ENCODE measurements around the gene ADD1.
"Not testable (repeated sequence)": the region's sequence is repeated elsewhere in the genome, so short reads cannot be mapped to it uniquely, and the experiment has no call there.

The ADD1 gene

DNA sequence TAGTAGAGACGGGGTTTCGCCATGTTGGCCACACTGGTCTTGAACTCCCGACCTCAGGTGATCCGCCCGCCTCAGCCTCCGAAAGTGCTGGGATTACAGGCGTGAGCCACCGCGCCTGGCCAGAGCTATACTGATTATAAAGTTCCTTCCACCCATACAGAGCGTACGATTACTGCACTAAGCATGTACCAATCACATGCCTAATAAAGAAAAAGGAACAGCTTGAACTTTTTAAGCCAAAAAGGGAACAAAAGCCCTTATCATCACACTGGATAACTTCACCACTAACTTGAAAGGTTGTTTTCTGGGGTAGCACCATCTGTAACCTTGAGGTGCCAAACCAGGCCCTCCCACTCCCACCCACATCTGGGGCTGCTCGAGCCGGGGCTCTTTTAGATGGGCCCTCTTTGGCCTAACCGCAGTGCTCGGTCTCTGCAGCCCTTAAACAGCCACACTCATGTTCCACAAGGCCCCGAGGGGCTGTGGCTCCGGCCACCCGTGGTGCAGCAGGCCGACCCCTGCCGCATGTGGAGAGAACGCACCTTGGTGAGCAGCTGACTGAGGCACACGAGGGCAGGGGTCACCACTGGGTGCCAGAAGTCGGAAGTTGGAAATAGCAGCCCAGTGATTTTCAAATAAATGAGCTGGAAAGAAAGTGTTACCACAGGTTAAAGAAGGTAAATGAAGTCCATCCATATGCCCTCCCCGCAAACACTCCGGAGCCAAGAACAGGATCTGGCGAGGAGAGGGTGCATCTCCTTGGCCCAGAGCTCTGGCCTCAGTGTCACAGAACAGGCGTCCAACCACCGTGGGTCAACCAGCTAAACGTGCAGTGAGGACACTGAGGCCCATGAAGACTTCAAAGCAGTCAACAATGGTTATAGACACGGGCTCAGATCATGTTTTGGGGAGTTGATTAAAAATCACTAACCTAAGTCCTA lies 101.2 kb downstream of the ADD1 start:
- Histone ChIP-seq H3K27ac (ENCODE audit: low read length) (no peak overlapping the region), H3K9me3 (ENCODE audit: control insufficient read depth in 2 of 2, low read length in 2 of 2) (no peaks in the 10 kb centered on the region), H3K4me1 (ENCODE audit: control insufficient read depth, insufficient read depth, low read length) (no peaks in the 10 kb centered on the region), H3K27me3 (ENCODE audit: control insufficient read depth in 1 of 2, insufficient read depth in 2 of 2, low read length in 2 of 2) (no peaks in the 10 kb centered on the region), H3K4me3 (ENCODE audit: low read length in 2 of 2) (no peak overlapping the region), H3K9ac (ENCODE audit: low read length in 2 of 2) (no peak overlapping the region), H3K36me3 (ENCODE audit: control insufficient read depth in 2 of 2, insufficient read depth in 2 of 2, low read length in 2 of 2) (peaks cover 64 to 74% of the 10 kb centered on the region in 2 donors)

DNA sequence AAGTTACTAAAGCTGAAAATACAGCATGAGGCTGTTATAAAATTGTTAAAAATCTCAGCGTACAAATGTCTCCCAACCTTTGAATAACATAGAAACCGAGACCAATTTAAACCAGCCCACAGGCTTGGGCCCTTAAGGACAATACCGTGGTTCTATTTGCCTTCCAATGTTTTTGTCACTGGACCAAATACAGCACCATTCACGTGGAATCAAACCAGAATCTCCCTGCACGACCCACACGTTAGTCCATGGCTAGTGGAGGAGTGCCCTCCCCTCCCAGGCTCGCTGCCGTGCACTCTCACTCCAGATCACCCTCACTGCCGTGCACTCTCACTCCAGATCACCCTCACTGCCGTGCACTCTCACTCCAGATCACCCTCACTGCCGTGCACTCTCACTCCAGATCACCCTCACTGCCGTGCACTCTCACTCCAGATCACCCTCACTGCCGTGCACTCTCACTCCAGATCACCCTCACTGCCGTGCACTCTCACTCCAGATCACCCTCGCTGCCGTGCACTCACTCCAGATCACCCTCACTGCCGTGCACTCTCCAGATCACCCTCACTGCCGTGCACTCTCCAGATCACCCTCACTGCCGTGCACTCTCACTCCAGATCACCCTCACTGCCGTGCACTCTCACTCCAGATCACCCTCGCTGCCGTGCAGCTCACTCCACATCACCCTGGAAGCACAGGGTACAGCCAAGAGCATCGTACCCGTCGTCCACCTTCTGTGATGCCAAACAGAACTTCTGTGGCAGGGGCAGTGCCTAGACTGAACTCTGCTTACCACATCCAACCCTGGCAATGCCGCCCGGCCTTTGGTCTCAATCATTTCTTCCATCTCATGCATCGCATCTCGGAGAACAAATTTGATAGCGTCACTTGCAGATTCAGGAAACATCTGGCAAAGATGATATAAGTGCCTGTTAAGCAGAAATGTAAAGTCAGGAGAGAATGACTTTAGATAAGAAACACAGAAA lies 102.3 kb downstream of the ADD1 start:
- H3K27me3 ChIP-seq (ENCODE audit: control insufficient read depth in 1 of 2, insufficient read depth in 2 of 2, low read length in 2 of 2); H3K9ac ChIP-seq (ENCODE audit: low read length in 2 of 2); H3K4me1 ChIP-seq (ENCODE audit: control insufficient read depth, insufficient read depth, low read length); H3K4me3 ChIP-seq (ENCODE audit: low read length in 2 of 2); H3K9me3 ChIP-seq (ENCODE audit: control insufficient read depth in 2 of 2, low read length in 2 of 2); H3K27ac ChIP-seq (ENCODE audit: low read length): not testable (repeated sequence)
- H3K36me3 ChIP-seq (ENCODE audit: control insufficient read depth in 2 of 2, insufficient read depth in 2 of 2, low read length in 2 of 2) = peaks cover 68 to 71% of the 10 kb centered on the region in 2 donors

DNA sequence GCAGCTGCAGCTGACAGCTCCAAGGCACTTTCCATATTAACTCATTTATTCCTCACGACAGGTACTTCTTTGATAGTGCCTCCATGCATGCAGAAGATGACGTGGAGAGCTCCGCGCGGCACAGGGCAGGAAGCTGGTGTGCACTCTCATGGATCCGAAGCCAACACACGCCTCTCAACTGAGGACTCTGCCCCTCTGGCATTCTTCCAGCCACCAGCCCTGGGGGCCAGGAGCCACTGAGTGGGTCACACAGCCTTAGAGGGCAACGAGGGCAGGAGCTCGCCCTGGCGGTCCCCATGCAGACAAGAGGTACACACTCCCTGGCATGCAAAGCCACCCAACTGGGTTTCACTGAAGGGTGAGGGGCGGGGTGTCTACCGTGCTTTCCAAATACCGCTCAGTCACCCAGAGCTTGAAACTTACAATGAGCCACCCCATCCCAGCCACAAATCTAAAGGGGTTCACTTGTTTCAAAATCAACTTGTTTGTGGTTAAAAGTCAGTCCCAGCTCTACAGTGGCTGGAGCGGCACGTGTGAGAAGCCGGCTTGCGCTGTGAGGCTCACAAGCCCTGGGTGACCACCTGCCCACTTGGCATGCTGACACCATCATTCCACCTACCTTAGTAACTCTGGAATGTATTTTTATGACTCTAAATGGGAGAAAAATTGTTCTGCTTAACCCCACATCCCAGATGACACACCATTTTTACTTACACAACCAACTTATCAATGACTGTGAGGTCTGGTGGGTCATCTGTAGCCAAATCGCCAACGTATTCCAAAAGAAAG lies 103.4 kb downstream of the ADD1 start:
- peaks cover 64 to 67% of the 10 kb centered on the region in 2 donors for H3K36me3 ChIP-seq (ENCODE audit: control insufficient read depth in 2 of 2, insufficient read depth in 2 of 2, low read length in 2 of 2)
- H3K4me1 ChIP-seq (ENCODE audit: control insufficient read depth, insufficient read depth, low read length) = peaks cover 2% of the 10 kb centered on the region
- H3K27ac ChIP-seq (ENCODE audit: low read length) = no peak overlapping the region
- no peak overlapping the region for H3K4me3 ChIP-seq (ENCODE audit: low read length in 2 of 2)
- H3K27me3 ChIP-seq (ENCODE audit: control insufficient read depth in 1 of 2, insufficient read depth in 2 of 2, low read length in 2 of 2) = no peaks in the 10 kb centered on the region
- no peak overlapping the region for H3K9ac ChIP-seq (ENCODE audit: low read length in 2 of 2)
- no peaks in the 10 kb centered on the region for H3K9me3 ChIP-seq (ENCODE audit: control insufficient read depth in 2 of 2, low read length in 2 of 2)

DNA sequence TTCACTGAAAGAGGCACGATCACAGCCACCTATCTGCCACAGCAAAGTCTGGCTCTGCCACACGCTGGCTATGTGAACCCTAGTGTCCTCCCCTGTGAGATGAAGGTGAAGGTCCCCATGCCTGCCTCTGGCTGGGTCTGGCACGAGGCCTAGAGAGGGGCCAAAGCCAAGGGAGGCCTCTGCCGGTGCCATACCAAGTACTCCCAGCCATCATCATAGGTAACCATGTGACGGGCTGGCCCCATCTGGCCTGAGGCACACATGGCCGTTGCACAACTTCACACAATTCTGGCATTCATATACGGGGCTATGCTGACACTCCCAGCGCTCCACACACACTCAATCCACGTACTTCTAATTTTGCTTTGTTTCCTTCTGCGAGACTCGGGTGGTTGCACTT lies 104.3 kb downstream of the ADD1 start:
- Histone ChIP-seq H3K36me3 (ENCODE audit: control insufficient read depth in 2 of 2, insufficient read depth in 2 of 2, low read length in 2 of 2) (peaks cover 62 to 70% of the 10 kb centered on the region in 2 donors), H3K9me3 (ENCODE audit: control insufficient read depth in 2 of 2, low read length in 2 of 2) (no peaks in the 10 kb centered on the region), H3K27ac (ENCODE audit: low read length) (no peak overlapping the region), H3K27me3 (ENCODE audit: control insufficient read depth in 1 of 2, insufficient read depth in 2 of 2, low read length in 2 of 2) (no peaks in the 10 kb centered on the region), H3K4me3 (ENCODE audit: low read length in 2 of 2) (no peak overlapping the region), H3K4me1 (ENCODE audit: control insufficient read depth, insufficient read depth, low read length) (peaks cover 2% of the 10 kb centered on the region), H3K9ac (ENCODE audit: low read length in 2 of 2) (no peak overlapping the region)

DNA sequence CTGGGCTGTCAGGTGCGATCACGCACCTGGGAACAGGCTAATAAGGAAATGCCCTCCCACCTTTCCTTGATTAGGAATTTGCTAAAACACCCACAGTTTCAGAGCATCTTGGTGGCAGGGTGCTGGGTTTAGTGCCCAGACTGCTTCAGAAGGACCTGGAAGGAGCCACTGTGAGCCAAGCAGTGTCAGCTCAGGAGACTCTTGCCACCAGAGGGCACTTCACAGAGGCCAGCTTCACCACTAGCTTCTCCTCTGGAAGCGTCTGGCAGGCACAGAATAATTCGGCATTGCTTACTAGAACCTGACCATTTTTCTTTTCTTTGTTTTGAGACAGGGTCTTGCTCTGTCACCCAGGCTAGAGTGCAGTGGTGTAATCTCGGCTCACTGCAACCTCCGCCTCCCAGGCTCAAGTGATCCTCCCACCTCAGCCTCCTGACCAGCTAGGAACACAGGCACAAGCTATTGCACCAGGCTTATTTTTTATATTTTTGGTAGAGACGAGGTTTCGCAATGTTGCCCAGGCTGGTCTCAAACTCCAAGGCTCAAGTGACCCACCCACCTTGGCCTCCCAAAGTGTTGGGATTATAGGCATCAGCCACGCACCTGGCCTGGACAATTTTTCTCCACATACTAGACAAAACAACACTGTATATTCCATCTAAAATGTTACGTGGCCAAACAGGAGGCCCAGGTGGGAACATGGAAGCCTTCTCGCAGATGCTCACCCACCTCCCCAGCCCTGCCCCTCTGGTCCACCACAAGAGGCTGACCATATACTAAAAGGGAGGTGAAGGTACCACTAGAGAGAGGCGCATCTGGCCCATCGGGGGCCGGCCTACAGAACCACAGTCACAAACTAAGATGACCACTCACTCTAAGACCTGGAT lies 105.5 kb downstream of the ADD1 start:
- Histone ChIP-seq H3K4me3 (ENCODE audit: low read length in 2 of 2) (no peak overlapping the region), H3K36me3 (ENCODE audit: control insufficient read depth in 2 of 2, insufficient read depth in 2 of 2, low read length in 2 of 2) (peaks cover 66 to 70% of the 10 kb centered on the region in 2 donors)

DNA sequence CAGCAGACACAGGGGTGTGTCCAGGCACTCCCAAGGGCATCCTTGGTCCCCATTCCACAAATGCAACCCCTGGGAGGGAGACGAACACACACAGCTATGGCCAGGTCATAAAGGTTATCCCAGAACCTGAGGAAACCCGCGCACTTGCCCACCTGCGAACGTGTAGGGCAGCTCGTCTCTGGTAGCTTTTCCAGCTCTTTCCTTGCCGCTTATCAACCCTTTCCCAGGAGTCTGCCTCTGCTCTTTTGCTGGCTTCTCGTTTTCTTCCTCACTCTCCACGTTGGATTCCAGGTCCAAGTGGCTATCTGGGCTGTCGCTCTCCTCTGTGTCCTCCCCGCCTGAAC lies 106.1 kb downstream of the ADD1 start:
- Histone ChIP-seq H3K9me3 (ENCODE audit: control insufficient read depth in 2 of 2, low read length in 2 of 2) (no peaks in the 10 kb centered on the region), H3K27ac (ENCODE audit: low read length) (no peak overlapping the region), H3K36me3 (ENCODE audit: control insufficient read depth in 2 of 2, insufficient read depth in 2 of 2, low read length in 2 of 2) (peaks cover 66 to 69% of the 10 kb centered on the region in 2 donors), H3K9ac (ENCODE audit: low read length in 2 of 2) (no peak overlapping the region), H3K4me3 (ENCODE audit: low read length in 2 of 2) (no peak overlapping the region), H3K4me1 (ENCODE audit: control insufficient read depth, insufficient read depth, low read length) (peaks cover 2% of the 10 kb centered on the region), H3K27me3 (ENCODE audit: control insufficient read depth in 1 of 2, insufficient read depth in 2 of 2, low read length in 2 of 2) (no peaks in the 10 kb centered on the region)

More for the DNA sequence above, 105.5 kb downstream of the ADD1 start:
- Histone ChIP-seq H3K9ac (ENCODE audit: low read length in 2 of 2) (no peak overlapping the region), H3K27me3 (ENCODE audit: control insufficient read depth in 1 of 2, insufficient read depth in 2 of 2, low read length in 2 of 2) (no peaks in the 10 kb centered on the region), H3K9me3 (ENCODE audit: control insufficient read depth in 2 of 2, low read length in 2 of 2) (no peaks in the 10 kb centered on the region), H3K4me1 (ENCODE audit: control insufficient read depth, insufficient read depth, low read length) (peaks cover 2% of the 10 kb centered on the region), H3K27ac (ENCODE audit: low read length) (no peak overlapping the region)

DNA sequence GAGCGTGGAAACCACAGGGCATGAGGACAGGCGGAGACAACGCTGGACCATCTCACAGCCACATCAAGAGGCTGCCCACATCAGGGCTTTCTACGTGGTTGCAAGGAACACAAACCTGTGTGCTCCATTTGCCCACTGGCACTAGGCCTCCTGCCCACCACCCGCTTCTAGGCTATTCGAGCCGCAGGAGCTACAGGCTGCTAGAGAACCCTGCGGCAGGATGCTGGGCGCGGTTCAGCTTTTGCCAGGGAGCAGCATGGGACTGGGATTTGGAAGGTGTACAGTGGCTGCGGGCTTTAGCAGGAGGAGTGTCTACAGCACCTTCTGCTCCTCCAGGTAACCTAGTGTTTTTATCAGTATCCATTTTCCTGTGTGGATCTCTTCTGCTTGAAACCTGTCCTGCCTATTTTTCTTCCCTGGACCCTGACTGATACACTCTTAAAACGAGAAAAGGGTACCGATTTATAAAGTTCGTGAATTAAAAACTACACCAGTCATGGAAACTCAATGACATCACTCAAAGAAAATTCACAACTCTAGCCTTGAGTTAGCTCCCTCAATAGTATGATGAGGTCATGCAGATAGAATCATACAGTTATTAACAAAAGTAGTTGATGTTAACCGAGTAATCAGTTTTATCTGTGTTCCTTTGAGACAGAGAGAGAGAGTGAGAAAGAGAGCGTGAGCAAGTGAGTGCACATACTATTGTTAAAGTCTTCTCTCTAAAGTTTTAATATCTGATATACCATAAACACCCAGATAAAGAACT lies 106.8 kb downstream of the ADD1 start:
- peaks cover 61 to 64% of the 10 kb centered on the region in 2 donors for H3K36me3 ChIP-seq (ENCODE audit: control insufficient read depth in 2 of 2, insufficient read depth in 2 of 2, low read length in 2 of 2)
- H3K27ac ChIP-seq (ENCODE audit: low read length) = no peak overlapping the region
- no peaks in the 10 kb centered on the region for H3K9me3 ChIP-seq (ENCODE audit: control insufficient read depth in 2 of 2, low read length in 2 of 2)
- peaks cover 2% of the 10 kb centered on the region for H3K4me1 ChIP-seq (ENCODE audit: control insufficient read depth, insufficient read depth, low read length)
- no peak overlapping the region for H3K4me3 ChIP-seq (ENCODE audit: low read length in 2 of 2)
- no peak overlapping the region for H3K9ac ChIP-seq (ENCODE audit: low read length in 2 of 2)
- H3K27me3 ChIP-seq (ENCODE audit: control insufficient read depth in 1 of 2, insufficient read depth in 2 of 2, low read length in 2 of 2) = no peaks in the 10 kb centered on the region

DNA sequence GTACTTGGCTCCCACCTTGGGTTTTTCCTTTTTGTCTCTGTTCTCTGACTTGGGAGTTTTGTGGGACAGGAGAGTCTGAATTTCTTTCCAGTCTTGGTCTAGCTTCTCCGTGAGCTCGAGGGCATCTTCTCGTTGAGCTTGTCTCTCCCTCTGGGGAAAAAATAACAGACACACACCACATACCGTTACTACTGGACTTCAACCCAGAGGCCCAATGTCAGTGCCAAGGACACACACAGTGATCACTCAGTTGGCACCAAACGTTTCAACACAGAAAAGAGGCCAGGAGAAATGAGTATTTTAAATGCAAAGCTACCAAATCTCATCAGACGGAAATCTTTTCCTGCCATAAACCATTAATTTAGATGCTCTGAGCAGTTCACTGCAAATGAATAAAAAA lies 109.9 kb downstream of the ADD1 start:
- Histone ChIP-seq H3K27me3 (ENCODE audit: control insufficient read depth in 1 of 2, insufficient read depth in 2 of 2, low read length in 2 of 2) (no peaks in the 10 kb centered on the region), H3K36me3 (ENCODE audit: control insufficient read depth in 2 of 2, insufficient read depth in 2 of 2, low read length in 2 of 2) (peaks cover 51 to 56% of the 10 kb centered on the region in 2 donors), H3K27ac (ENCODE audit: low read length) (no peak overlapping the region)

More for the DNA sequence above, 109.9 kb downstream of the ADD1 start:
- no peak overlapping the region for H3K9ac ChIP-seq (ENCODE audit: low read length in 2 of 2)
- peaks cover 3% of the 10 kb centered on the region for H3K4me1 ChIP-seq (ENCODE audit: control insufficient read depth, insufficient read depth, low read length)
- no peak overlapping the region for H3K4me3 ChIP-seq (ENCODE audit: low read length in 2 of 2)
- H3K9me3 ChIP-seq (ENCODE audit: control insufficient read depth in 2 of 2, low read length in 2 of 2) = no peaks in the 10 kb centered on the region

All from stomach smooth muscle (tissue), 2 donors.